GM19463 (cell line): Measurements from ENCODE around the gene GUK1.

Experiments used
- ATAC-seq: cut with Tn5 transposase; IDR thresholded peaks from one replicate; pipeline ENCODE4 v1.9.1; 2021; ENCODE audit warnings: mild to moderate bottlenecking, moderate library complexity; ENCODE audit not compliant: unreplicated experiment

GUK1 gene, protein sequence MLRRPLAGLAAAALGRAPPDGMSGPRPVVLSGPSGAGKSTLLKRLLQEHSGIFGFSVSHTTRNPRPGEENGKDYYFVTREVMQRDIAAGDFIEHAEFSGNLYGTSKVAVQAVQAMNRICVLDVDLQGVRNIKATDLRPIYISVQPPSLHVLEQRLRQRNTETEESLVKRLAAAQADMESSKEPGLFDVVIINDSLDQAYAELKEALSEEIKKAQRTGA

DNA sequence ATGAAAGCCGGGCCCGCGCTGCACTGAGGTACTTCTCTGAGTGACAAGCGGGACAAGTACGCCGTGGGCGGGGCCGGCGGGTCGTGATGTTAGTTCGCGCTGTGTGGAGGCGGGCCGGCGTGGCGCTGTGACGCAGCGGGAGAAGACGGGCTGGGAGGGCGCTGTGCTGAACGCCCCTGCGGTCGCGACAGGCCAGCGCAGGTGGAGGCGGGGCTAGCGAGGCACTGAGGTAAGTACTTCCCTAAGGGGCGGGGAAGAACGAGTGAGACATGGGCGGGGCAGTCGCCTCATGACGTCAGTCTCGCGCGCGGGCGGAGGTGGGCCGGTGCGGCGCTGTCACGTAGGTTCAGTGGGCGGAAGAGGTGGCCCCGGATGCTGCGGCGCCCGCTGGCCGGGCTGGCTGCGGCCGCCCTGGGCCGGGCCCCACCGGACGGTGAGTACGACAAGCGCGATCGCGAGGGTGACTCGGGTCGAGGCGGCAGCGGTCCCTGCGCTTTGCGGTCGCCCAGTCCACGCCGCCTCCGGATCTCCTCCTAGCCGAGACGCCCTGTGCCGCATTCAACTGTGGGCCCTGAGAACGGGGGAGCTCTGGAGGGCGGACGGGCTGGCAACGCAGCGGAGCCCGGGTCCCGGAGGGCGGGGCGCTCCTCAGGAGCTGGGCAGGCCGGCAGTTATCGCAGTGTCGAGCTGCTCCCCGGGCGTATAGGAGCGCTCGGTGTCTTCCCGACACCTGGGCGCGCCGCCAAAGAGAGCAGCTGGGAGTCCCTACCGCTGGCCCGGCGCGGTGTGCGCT, at the start of gene GUK1:
GUK1 (plus strand) TSS at position 349 of the 793 bp plus-strand sequence; CDS start at position 373, 24 bp downstream.
- peak; percentile 88 for ATAC-seq

GRCh38 chr1:228090613-228091081, 49.4 kb upstream of the GUK1 start:
- no peak for ATAC-seq

GRCh38 chr1:228091084-228091483, 49.0 kb upstream of the GUK1 start:
- ATAC-seq: no peak

DNA sequence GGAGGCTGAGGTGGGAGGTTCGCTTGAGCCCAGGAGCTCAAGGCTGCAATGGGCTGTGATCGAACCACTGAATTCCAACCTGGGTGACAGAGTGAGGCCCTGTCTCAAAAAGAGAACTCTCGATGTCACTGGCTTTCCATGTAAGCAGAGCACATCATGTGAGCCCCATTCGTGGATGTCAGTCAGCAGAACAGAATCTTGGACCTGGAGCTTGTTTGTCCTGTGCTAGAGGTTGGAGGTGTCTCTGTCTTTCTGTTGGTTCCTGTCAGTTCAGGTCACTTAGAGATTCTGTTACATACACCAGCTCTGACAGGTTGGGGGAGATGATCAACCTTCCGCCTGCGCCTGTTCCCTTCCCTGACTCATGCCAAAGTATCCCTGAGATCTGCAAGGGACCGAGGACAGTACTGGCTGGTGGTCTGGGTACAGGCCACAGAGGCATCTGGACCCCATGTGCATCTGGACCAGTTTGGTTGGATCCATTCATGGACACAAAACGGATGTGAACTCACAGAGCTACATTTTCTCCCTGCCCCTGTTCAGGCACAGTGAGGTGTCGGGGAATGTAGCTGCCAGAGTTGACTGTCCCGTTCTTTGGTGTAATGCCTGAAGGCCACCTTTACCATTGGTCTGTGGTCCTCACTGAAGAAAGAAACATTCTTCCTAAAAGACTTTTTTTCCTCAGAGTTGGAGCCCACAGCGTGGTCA, 47.6 kb upstream of the GUK1 start:
- no peak for ATAC-seq

DNA sequence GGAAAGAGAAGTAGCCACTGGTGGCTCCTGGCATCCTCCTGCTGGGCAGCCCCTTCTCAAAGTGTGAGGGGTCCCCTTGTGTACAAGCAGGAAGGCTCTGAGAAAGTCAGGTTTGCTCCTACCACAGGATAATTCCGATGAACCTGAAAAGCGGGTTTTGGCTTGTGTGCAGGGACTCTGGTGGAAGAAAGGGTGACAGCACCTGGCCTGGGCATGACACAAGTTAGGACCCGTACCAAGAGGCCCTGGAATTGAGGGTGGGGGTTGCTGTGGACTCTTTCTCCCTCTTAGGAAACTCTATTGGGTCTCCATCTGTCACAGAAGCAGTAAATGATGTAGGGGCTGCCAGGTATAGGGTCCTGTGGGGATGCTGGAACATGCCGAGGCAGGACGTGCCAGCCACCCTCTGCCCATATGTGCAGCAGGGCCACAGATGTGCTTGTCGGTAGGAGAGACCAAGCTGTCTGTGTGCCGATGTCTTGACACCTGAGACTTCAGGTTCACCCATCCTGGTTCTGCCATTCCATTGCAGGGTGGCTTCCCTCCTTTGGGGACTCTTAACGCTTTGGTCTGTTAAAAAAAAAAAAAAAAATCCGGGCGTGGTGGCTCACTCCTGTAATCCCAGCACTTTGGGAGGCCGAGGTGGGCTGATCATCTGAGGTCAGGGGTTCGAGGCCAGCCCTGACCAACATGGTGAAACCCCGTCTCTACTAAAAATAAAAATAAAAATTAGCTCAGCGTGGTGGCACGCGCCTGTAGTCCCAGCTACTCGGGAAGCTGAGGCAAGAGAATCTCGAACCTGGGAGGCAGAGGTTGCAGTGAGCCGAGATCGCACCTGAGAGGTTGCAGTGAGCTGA, 46.8 kb upstream of the GUK1 start:
- no peak for ATAC-seq

DNA sequence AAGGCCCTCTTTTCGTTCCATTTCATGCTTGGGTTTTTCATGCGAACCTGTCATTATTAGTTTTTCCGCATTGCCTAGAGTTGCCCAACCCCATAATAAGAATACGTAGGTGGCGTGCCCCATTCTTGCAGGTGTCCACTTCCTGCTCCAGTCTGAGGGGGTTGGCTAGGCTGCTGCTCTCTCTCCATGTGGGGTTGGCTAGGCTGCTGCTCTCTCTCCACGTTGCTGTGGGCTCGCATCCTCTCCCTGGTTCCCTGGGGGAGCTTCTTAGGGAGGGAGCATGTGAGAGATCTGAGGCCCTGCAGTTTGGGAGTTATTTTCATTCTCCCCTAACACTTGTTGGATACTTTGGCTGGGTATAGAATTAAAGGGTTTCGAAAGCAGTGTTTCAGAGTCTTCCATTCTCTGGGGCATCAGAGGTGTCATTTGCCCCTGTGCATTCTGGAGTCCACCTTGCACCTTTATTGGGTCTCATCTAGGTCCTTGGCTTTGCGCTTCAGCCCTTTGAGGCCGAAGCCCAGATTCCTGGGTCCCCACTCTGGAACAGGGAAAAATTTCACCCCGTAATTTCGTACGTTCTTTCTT, 45.6 kb upstream of the GUK1 start:
- ATAC-seq: no peak

DNA sequence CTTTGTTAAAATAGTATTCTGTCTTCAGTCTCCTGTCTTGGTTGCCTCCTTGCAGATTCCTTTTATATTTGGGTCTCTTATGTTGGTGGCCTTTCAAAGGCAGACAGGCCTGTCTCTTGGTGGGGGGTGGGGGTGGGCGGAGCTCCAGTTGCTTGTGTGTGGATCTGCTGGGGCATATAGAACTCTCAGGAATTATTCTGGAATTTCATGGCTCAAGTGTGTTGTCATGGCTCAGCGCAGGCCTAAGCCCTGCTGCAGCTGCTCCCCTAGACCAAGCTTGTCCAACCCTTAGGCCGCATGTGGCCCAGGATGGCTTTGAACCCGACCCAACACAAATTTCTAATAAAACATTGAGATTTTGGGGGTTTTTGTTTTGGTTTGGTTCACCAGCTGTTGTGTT, 44.9 kb upstream of the GUK1 start:
- no peak for ATAC-seq

DNA sequence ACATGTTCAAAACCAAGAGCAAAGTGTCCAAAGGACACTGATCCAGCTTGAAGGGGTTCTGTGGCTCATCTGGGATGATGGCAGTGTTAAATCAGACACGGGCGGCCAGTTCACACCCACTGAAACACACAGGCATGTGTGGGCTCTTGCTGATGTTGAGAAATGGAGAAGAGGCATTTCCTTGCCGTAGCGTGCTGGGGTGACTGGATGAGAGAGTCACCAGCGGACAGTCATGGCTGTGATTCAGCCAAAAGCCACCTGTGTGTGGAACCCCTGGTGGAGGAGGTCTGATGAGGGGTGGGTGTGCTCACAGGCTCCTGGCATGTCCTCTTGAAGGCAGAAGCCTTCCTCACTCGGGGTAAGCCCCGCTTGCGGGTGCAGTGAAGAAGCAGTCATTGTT, 44.1 kb upstream of the GUK1 start:
- no peak for ATAC-seq

- ATAC-seq: no peak
Observed at GRCh38 chr1:228096416-228097332, 43.4 kb upstream of the GUK1 start.

- no peak for ATAC-seq
Observed at GRCh38 chr1:228097333-228098081, 42.6 kb upstream of the GUK1 start.

DNA sequence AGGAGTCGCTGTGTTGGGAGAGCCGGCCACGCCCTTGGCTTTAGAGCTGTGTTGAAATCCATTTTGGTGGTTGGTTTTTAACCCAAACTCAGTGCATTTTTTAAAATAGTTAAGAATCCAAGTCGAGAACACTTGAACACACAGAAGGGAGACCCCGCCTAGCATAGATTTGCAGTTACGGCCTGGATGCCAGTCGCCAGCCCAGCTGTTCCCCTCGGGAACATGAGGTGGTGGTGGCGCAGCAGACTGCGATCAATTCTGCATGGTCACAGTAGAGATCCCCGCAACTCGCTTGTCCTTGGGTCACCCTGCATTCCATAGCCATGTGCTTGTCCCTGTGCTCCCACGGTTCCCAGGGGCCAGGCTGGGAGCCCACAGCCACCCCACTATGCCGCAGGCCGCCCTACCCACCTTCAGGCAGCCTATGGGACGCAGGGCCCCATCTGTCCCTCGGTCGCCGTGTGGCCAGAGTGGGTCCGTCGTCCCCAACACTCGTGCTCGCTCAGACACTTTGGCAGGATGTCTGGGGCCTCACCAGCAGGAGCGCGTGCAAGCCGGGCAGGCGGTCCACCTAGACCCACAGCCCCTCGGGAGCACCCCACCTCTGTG, 41.7 kb upstream of the GUK1 start:
- ATAC-seq: no peak

GRCh38 chr1:228099331-228099732, 40.7 kb upstream of the GUK1 start:
- ATAC-seq: no peak

GRCh38 chr1:228100822-228101613, 39.1 kb upstream of the GUK1 start:
- no peak for ATAC-seq

GRCh38 chr1:228101614-228101993, 38.5 kb upstream of the GUK1 start:
- ATAC-seq: no peak

- ATAC-seq: peak; percentile 23
Observed at GRCh38 chr1:228101994-228102790, 37.9 kb upstream of the GUK1 start.

DNA sequence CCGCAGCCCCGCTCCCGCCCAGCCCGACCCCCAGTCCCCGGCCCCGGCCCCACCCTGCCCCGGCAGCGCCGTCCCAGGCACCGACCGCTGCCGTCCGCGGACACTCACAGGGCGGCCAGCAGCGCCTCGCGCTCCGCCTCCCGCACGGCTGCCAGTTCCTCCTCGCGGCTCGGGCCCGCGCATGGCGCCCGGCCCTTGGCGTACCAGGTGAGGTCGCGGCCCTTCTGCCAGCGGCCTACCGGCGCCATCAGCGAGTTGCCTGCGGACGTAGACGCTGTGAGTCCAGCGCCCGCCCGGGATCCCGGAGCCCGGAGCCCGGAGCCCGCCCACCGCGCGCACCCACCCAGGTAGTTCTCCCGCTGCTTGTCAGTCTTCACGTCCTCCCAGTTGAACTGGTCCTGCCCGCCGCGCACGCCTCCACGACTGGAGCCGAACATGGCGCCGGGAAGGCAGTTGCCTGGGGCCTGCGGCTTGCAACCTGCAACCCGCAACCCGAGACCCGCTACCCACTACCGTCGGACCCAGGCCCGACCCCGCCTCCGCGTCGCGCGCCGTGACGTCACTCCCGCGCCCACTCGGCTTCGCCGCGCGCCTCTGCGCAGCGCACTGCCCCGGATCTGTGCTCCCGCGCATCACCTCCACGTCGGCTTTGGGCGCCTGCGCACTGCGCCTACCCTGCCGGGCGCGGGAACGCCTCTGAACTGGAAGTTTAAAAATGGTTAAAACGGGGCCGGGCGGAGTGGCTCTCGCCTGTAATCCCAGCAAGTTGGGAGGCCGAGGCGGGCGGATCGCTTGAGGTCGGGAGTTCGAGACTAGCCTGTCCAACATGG, 37.1 kb upstream of the GUK1 start, which contains the start of gene C1orf35:
C1orf35 (minus strand) TSS at position 535 of the 830 bp plus-strand sequence; CDS start at position 437, 98 bp downstream.
- ATAC-seq: peak; percentile 76
